Effector CD8-positive, alpha-beta T cell (primary cell): ENCODE data around the gene TBC1D14.
"Not testable (repeated sequence)": the region's sequence is repeated elsewhere in the genome, so short reads cannot be mapped to it uniquely, and the experiment has no call there.

Experiments
- DNase-seq: peaks from one replicate; lab custom pipeline; 2025; lab: John Stamatoyannopoulos, UW

The TBC1D14 gene

GRCh38 chr4:6910340-6910959, 824 bp downstream of the TBC1D14 start:
- no peak for DNase-seq

DNA sequence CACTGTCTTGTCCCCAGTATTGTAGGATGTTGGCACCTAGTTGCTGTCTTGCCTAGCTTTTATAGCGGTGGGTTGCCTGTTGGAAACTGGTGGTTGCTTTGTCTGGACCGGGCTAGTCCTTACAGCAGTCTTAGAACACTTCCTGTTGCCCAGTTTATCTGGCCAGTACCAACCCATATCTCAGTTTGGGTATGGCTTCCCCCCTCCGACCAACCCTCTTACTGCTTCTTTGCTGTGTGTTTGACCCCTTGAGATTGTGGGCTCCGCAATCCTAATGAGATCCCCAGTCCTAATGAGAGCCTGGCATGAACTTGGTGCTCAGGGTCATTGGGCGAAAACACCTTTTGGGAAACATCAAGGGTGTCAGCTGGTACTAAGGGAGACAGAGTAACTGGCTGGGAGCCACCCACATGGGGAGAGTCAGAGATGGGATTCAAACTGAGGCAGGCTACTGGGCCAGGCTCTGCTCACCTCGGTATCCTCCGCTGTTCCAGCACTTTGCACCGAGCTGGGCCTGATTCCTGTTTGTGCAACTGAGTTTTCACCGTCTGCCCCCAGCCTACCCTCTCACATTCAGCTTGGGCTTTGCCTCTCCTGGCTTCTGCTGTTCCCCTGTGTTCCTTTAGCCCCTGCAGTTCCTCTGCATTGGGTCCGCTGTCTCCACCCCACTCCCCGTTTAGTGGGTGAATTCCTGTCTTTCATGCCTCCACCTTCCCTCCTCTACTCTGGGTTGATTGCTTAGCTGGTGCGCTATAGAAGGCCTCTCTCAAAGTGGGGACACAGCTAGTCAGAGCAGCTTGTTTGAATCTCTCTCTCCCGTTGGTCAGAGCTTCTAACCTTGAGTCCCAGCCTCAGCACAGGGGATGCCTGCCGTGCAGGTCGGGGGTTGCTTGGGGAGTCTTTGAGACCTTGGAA, 1.6 kb downstream of the TBC1D14 start:
- DNase-seq, result no peak

DNA sequence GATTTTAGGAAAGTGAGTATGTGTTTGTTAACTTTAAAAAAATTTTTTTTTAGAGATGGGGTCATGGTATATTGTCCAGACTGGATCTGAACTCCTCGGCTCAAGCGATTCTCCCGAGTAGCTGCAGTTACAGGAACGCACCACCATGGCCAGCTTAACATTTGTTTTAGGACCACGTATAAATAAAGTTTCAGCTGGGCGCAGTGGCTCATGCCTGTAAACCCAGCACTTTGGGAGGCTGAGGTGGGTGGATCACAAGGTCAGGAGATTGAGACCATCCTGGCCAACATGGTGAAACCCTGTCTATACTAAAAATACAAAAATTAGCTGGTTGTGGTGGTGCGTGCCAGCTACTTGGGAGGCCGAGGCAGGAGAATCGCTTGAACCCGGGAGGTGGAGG, 2.3 kb downstream of the TBC1D14 start:
- DNase-seq, result not testable (repeated sequence)

GRCh38 chr4:6912441-6912840, 2.8 kb downstream of the TBC1D14 start:
- DNase-seq, result no peak

- no peak for DNase-seq
Measured at GRCh38 chr4:6913350-6913905, 3.8 kb downstream of the TBC1D14 start.

GRCh38 chr4:6914448-6914847, 4.8 kb downstream of the TBC1D14 start:
- DNase-seq, result no peak

DNA sequence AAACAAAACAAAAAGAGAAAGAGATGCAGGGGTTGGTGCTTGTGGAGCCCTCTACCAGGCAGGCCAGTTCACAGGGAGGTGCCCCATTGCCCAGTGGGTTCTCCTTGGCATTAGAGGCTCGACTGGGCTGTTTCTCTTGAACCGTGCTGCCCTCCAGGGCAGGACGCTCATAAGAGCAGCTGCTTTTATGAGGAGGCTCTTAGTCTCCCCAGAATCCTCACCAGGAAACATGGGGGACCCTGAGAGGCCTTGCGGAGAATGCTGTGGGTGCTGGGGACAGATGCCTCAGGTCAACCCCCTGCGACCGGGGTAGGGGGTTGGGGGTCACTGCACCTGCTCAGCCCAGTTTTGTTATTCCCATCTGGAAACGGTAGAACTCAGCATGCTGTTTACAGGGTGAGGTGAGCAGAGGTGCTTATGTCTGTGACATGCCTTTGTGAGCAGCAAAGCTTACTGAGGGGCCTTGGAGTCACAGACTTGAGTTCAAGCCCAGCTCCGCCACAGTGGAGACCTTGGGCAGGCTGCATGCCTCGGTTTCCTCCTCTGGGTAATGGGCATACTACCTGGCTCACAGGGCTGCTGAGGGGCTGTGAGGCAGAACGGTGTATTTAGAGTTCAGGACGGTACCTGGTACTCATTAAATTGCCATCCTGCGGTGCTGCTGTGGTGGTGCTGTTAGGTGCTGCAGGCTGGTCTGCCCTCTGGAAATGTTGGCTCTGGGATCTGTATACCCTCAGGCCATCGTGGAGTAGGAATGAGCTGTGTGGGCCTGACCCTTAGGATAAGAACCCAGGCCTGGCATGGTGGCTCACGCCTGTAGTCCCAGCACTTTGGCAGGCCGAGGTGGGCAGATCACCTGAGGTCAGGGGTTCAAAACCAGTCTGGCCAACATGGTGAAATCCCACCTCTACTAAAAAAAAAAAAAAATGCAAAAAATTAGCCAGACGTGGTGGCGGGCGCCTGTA, 5.7 kb downstream of the TBC1D14 start:
- DNase-seq, result no peak

GRCh38 chr4:6916069-6916586, 6.5 kb downstream of the TBC1D14 start:
- no peak for DNase-seq

GRCh38 chr4:6916587-6917460, 7.2 kb downstream of the TBC1D14 start:
- no peak for DNase-seq

DNA sequence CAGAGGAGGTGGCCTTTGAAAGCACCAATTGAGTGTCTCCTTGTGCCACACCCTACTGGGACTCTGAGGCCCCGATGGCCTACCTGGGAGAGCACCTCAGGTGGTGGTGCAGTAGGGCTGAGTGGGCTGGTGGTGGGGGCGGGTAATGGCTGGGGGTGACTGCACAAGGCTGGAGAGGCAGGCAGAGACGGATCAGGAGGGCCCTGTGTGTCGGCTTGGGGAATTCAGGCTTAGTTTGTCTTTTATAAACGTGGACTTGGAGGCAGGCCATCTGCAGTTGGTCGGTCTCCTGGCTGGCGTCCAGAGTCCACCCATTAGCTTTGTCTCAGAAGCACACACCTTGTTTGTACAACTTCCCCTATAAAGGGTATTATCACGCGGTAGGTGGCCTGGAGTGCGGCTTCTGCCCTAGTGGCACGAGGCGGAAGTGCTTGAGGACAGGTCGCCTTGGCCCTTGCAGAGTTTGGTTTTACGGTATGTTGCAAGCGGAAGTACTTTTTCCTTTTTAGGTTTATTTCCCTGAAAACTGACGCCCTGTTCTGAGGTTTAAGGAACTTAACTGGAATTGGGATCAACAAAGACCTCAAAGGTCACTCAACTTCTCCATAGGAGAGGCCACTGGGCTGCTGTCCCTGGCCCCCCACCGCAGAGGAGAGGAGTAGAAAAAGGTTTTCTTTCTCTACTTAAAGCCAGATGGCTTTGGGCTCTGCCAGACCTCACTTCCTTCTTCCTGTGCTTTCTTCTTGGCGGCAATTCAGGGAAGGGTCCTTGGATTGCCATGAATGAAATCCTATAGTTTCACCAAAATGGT, 8.0 kb downstream of the TBC1D14 start:
- DNase-seq, result peak; percentile 17

DNA sequence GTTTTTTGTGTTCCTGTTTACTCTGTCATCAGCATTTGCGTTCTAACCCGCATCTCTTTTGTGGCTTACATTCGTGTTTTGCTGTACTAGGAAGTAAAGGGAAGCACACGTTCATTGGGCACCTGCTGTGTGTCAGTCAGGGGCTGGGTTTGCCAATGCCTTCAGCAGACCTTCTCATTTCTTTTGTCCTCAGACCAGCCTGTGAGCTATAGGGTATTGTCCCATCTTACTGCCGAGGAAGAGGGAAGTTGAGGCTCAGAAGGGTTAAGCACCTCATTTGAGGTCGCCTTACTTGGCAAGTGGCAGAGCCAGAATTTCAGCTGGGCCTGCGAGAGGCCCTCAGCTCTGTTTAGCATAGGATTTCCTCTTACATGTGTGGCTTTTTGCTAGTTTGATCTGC, 8.7 kb downstream of the TBC1D14 start:
- DNase-seq, result no peak

- DNase-seq, result no peak
Measured at GRCh38 chr4:6920171-6920570, 10.5 kb downstream of the TBC1D14 start.

DNA sequence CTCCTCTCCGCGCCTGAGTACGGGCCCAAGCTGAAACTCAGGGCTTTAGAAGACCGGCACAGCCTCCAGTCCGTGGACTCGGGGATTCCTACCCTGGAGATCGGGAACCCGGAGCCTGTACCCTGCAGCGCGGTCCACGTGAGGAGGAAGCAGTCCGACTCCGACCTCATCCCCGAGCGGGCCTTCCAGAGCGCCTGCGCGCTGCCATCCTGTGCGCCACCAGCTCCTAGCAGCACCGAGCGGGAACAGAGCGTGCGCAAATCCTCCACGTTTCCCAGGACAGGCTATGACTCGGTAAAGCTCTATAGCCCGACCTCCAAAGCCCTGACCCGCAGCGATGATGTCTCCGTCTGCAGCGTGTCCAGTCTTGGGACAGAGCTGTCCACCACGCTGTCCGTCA, 13.9 kb downstream of the TBC1D14 start:
- no peak for DNase-seq

- no peak for DNase-seq
Measured at GRCh38 chr4:6924361-6924779, 14.7 kb downstream of the TBC1D14 start.

DNA sequence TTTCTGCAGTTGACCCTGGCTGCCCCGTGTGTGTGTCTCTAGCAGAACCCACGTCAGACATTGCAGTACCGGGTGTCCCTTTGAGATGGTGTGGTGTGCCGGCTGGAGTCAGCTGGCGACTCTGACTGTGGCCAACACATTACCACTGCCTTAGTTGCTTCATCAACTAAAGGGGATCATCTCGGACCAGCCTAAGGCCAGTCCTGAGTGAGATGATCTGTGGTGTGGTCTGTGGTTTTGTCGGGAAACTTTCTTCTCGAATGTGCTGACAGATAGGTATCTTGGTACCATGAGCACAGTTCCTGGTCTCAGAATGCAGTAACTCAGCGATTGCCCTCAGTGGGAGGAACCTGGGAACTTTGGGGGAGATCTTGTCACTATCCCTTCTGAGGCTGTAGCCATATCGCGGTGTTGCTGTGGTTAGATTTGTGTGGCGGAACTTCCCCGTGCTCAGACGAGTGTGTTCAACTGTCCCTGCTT, 15.8 kb downstream of the TBC1D14 start:
- DNase-seq, result no peak

DNA sequence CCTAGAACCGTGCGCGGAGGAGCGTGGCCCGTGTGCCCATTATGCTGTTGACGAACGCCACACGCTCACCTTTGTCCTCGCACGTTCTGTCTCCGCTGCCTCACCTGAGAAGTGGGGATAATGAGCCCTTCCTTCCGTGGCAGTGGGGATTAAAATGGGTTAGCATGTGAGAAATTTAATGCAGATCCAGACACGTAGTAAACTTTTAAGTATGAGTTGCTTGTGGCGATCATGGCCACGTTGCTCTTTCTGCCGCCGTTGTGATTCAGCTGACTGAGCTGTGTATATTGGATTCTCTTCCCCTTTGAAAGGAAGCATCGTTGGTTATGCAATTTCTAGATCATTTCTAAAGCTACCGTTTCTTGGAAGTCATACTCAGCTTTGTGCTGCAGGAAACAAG, 16.5 kb downstream of the TBC1D14 start:
- no peak for DNase-seq

DNA sequence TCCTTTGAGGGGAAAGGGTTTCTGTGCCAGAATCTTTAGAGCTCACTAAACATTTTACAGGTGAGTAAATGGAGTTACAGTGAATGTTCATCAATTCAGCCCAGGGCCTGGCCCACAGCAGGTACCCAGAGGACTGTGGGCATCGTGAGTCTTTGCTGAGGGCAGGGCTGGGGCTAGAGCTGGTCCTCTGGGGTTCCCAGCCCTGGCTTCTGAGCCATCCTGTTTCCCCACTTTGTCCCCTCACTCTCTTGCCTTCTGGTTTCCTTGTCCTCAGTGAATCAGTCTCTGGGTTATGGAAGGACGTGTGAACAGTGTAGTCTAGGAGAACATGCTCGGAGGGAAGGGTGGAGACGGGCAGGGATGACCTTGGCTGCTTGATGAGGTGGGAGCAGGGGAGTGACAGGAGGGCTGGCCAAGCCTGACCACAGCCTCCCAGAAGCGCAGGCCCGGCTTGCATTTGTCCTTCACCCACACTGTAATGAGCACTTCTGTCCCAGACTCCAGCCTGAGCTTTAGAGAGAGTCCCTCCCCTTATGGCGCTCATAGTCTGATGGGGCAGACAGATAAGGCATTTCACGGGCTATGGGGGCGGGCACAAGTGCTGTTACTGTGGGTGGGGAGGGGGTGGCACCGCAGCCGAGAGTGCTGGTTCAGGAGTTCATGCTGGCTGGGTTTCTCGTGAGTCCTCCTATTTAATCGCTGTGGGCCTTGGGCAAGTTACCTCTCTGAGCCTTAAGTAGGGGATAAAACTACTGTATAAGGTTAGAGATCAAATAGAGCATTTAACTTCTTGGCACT, 17.3 kb downstream of the TBC1D14 start:
- peak; percentile 50 for DNase-seq

- DNase-seq, result no peak
Measured at GRCh38 chr4:6928081-6928480, 18.5 kb downstream of the TBC1D14 start.

DNA sequence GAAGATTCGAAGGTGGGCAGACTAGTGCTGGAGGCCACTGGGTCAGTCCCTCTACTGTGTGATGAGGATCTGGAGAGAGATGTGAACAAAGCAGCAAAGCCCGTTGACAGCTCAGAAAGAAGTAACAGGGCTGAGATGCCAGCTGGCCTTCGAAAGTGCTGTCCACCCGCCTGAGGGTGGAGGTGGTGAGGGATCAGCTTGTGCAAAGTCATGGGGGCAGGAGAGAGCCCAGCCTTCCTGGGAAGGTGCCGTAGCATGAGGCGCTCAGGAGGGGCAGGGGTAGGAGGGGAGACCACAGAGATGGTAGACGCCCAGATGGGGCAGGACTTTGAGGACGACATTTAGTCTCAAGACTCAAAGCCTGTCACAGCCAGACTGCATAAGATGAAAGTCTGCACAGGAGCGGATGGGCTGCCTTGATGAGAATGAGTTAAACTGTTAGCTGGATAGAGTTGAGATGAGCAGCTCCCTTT, 19.7 kb downstream of the TBC1D14 start:
- DNase-seq, result no peak
